HG03469 (cell line): ENCODE results near the gene NUTF2.

Source experiments
- ATAC-seq: cut with Tn5 transposase; IDR thresholded peaks from one replicate; pipeline ENCODE4 v1.9.1; 2021; ENCODE audit warnings: mild to moderate bottlenecking, moderate library complexity, moderate number of reproducible peaks; ENCODE audit not compliant: unreplicated experiment

The NUTF2 gene

GRCh38 chr16:67917140-67917851 is 70.6 kb downstream of the NUTF2 start:
- ATAC-seq, result no peak

GRCh38 chr16:67917852-67918236 is 71.1 kb downstream of the NUTF2 start:
- no peak for ATAC-seq

- no peak for ATAC-seq
Observed at GRCh38 chr16:67919622-67920221, 73.0 kb downstream of the NUTF2 start.
